Measurements from ENCODE around the gene ZBTB9. TPM values are rescaled to one million over a fixed set of nuclear protein-coding genes. Genes with fewer than 3 reads are reported as not detected.

ZBTB9 gene
- total RNA-seq, 1 donor from 2014 or later: 17.0 TPM

DNA sequence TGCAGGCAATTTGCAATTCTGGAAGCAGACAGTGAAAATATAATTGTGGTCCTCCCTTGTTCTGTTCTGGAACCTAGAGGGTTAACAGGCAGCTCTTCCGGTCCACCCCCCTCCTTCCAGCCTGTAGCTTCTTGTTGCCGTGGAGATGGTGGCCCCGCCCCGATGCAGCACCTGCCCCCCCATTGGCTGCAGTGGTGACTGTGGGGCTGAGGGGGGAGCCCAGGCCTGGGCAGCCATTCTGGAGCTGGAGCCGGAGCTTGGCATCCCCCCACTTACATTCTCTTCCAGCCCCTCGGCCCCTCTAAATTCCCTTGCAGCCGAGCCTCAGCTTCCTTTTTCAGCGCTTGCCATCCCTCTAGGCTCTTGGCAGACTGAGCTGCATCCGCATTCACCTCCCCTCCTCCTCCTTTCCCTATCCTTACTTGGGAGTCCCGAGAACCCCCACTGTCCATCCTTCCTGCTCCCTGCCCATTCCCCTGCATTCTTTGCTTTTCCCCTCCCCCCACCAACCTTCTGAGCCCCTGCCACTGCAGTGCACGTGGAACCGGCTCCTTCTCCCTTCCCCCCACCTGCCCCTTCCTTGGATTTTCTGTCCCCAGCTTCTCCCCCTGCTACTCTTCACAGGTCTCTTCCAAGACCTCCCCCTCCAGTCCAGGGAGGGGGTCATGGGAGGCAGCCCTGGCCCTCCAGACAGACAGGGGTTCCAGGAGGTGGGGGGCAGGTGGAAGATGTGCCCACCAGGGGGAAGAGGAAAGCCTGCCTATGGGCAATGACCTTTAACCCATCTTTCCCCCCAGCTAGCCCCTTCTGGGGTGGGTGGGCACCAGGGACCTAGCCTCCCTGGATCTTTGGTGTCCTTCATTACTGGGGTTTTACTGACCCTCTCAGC lies 23.1 kb upstream of the ZBTB9 start:
- intact Hi-C loops (cut with micrococcal nuclease): loop anchor here (1.0 to 2.0 kb wide), 2 partner anchors 14 to 23 kb away; partner anchors contain the start of gene ZBTB9
- DNase-seq (ENCODE audit: low spot score): peak; percentile 75
- peaks cover 20% of the 10 kb centered on the region for H3K36me3 Mint-ChIP-seq (ENCODE audit: low read depth)
- H3K4me1 Mint-ChIP-seq (ENCODE audit: low read depth): peaks cover 55% of the 10 kb centered on the region
- peak overlapping the region; percentile 88 for H3K27ac Mint-ChIP-seq
- H3K4me3 Mint-ChIP-seq: peak overlapping the region; percentile 89
- no peaks in the 10 kb centered on the region for H3K9me3 Mint-ChIP-seq
- H3K27me3 Mint-ChIP-seq (ENCODE audit: insufficient read depth): no peaks in the 10 kb centered on the region

DNA sequence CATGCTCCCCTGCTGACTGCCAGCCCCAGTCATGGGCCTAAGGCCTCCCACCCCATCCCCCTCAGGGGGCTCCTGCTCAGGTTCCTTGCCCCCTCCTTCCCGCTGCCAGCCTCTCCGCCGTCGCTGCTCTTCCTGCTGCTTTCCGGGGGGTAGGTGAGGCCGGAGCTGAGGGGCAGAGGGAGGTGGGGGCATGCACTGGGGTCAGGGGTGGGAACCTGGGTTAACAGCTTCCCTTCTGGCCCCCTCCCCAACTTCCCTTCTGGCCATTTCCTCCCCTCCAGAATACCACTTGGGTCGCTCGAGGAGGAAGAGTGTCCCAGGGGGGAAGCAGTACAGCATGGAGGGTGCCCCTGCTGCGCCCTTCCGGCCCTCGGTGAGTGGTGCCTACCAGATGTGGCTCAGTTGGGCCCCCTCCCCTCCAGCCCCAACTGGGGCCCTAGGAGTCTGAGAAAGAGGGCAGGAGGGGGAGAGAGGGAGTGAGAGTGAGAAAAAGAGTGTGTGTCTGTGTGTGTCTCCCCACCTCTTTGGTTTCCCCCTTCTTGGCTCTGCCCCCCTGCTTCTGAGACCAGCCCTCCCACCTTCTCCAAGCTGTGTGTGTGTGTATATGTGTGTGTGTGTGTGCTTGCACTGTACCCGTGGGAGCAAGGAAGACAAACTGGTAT lies 22.4 kb upstream of the ZBTB9 start:
- peak overlapping the region; percentile 8 for H3K27ac Mint-ChIP-seq
- H3K9me3 Mint-ChIP-seq: no peaks in the 10 kb centered on the region

DNA sequence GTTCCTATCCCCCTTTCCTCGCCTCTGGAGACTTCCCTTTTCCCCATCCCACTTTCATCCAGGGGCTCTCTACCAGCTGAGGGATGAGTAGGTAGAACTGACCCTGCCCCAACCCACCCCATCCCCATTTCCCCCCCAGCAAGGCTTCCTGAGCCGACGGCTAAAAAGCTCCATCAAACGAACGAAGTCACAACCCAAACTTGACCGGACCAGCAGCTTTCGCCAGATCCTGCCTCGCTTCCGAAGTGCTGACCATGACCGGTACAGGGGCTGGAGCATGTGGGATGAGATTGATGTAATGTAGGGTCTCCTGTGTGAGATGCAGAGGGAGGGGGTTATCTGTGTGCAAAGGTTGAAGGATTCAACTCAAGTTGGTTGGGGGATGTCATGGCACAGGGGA lies 21.8 kb upstream of the ZBTB9 start:
- Mint-ChIP-seq H3K27me3 (ENCODE audit: insufficient read depth) (no peaks in the 10 kb centered on the region), H3K4me1 (ENCODE audit: low read depth) (peaks cover 44% of the 10 kb centered on the region), H3K27ac (peak overlapping the region; percentile 24), H3K4me3 (no peak overlapping the region), H3K9me3 (no peaks in the 10 kb centered on the region), H3K36me3 (ENCODE audit: low read depth) (peaks cover 27% of the 10 kb centered on the region)
- no peak for DNase-seq (ENCODE audit: low spot score)
- intact Hi-C loops (cut with micrococcal nuclease): no loop called here

More for the DNA sequence above, 22.4 kb upstream of the ZBTB9 start:
- no peak for DNase-seq (ENCODE audit: low spot score)
- intact Hi-C loops (cut with micrococcal nuclease): loop anchor here (1.0 to 2.0 kb wide), 2 partner anchors 15 to 22 kb away; partner anchors contain the start of gene ZBTB9
- H3K4me1 Mint-ChIP-seq (ENCODE audit: low read depth): peaks cover 49% of the 10 kb centered on the region
- no peak overlapping the region for H3K4me3 Mint-ChIP-seq
- no peaks in the 10 kb centered on the region for H3K27me3 Mint-ChIP-seq (ENCODE audit: insufficient read depth)
- peaks cover 23% of the 10 kb centered on the region for H3K36me3 Mint-ChIP-seq (ENCODE audit: low read depth)

DNA sequence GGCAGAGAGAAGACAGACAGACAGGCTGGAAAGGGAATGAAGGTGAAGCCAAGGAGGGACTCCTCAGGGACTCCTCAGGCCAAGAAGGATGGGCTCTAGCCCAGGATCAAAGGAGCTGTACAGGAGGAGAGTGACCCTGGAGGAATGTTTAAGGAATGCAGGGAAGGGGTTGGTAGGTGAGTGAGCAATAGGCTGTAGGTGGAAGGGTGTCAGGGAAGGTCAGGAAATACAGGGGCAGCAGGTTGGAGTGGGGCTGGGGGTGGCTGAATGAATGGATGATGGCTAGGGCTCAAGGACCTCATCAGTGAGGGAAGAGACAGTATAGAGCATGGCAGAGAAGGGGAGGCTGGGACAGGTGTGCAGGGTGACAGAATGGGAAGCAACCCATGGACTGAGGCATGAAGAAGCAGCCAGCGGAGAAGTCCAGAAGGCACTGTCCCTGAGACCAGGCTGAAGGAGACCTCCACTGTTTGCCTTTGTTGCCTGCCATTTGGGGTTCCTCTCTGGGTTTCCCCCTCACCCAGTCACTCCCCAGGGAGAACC lies 21.3 kb upstream of the ZBTB9 start:
- Mint-ChIP-seq H3K4me1 (ENCODE audit: low read depth) (peaks cover 44% of the 10 kb centered on the region), H3K9me3 (no peaks in the 10 kb centered on the region), H3K27ac (peak overlapping the region; percentile 24), H3K27me3 (ENCODE audit: insufficient read depth) (no peaks in the 10 kb centered on the region), H3K4me3 (no peak overlapping the region), H3K36me3 (ENCODE audit: low read depth) (peaks cover 28% of the 10 kb centered on the region)
- DNase-seq (ENCODE audit: low spot score): no peak
- intact Hi-C loops (cut with micrococcal nuclease): no loop called here

DNA sequence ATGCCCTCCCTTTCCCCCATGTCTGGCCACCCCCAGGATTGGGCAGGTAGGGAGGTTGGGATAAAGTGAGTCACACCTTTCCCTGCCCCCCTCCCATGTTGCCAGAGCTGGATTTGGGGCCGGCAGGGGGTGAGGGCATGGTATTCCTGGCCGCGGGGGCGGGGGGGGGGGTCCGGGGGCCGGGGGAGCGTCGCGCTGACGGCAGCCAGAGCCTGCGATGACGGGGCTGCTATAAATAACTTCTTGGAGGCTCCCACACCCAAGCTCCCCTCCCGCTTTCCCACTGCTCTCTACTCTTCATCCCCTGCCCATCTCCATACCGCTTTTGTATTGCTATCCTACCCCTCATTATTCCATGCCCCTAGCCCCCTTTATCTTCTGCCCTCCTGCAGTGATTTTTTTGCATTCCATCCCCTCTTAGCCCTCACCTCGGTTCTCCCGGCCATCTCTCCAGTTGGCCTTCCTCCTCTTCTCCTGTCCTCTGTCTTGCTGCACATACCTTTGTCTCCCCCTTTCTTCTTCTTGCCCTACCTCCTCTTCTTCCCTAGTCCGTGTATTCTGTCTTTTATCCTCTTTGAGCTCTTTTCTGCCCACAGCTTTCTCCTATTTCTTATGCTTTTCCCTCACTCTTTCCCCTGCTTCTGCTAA lies 20.7 kb upstream of the ZBTB9 start:
- no peak for DNase-seq (ENCODE audit: low spot score)
- H3K27ac Mint-ChIP-seq: no peak overlapping the region
- H3K4me1 Mint-ChIP-seq (ENCODE audit: low read depth): peaks cover 39% of the 10 kb centered on the region
- H3K9me3 Mint-ChIP-seq: no peaks in the 10 kb centered on the region
- H3K36me3 Mint-ChIP-seq (ENCODE audit: low read depth): peaks cover 32% of the 10 kb centered on the region
- intact Hi-C loops (cut with micrococcal nuclease): no loop called here
- no peaks in the 10 kb centered on the region for H3K27me3 Mint-ChIP-seq (ENCODE audit: insufficient read depth)
- H3K4me3 Mint-ChIP-seq: no peak overlapping the region

DNA sequence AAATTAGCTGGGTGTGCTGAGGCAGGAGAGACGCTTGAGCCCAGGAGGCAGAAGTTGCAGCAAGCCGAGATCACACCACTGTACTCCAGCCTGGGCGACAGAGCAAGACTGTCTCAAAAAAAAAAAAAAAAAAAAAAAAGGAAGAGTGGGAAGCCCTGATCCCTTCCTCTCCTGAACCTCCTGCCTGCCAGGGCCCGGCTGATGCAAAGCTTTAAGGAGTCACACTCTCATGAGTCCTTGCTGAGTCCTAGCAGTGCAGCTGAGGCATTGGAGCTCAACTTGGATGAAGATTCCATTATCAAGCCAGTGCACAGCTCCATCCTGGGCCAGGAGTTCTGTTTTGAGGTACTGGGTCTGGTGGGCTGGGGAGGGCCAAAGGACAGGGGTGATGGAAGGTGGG lies 19.4 kb upstream of the ZBTB9 start:
- Mint-ChIP-seq H3K27me3 (ENCODE audit: insufficient read depth) (no peaks in the 10 kb centered on the region), H3K9me3 (no peaks in the 10 kb centered on the region), H3K36me3 (ENCODE audit: low read depth) (peaks cover 37% of the 10 kb centered on the region), H3K4me1 (ENCODE audit: low read depth) (peaks cover 26% of the 10 kb centered on the region), H3K27ac (no peak overlapping the region), H3K4me3 (no peak overlapping the region)
- intact Hi-C loops (cut with micrococcal nuclease): no loop called here
- no peak for DNase-seq (ENCODE audit: low spot score)

DNA sequence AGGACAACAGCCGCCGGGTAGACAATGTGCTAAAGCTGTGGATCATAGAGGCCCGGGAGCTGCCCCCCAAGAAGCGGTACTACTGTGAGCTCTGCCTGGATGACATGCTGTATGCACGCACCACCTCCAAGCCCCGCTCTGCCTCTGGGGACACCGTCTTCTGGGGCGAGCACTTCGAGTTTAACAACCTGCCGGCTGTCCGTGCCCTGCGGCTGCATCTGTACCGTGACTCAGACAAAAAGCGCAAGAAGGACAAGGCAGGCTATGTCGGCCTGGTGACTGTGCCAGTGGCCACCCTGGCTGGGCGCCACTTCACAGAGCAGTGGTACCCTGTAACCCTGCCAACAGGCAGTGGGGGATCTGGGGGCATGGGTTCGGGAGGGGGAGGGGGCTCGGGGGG lies 16.7 kb upstream of the ZBTB9 start:
- H3K27ac Mint-ChIP-seq: no peak overlapping the region
- H3K36me3 Mint-ChIP-seq (ENCODE audit: low read depth): peaks cover 49% of the 10 kb centered on the region

DNA sequence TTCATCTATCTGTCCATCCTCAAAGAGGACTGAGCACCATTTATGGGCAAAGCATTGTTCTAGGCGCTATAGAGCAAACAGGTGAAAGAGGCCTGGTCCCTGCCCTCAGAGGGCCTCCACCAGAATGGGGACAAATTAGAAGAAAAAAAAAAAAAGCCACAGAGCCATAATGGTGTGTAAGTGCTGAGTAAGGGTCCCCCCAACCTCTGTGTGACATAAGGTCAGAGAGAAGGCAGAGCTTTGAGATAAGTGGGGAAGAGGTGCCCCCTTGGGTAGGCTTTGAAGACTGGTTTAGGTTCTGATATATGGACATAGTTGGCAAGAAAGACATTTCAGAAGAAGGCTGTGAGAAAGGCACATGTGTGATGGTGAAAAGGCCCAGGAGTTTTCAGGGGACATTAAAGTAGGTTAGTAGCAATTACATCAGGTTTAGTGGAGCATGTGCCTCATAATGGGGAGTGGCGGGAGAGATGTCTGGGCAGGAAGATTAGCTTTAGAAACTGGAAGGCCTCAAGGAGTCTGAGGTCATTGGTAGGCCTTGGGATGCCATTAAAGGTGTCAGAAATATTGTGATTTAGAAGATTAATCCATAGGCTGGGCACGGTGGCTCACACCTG lies 15.3 kb upstream of the ZBTB9 start:
- Mint-ChIP-seq H3K27me3 (ENCODE audit: insufficient read depth) (no peaks in the 10 kb centered on the region), H3K27ac (peak overlapping the region; percentile 59), H3K4me3 (no peak overlapping the region), H3K36me3 (ENCODE audit: low read depth) (peaks cover 44% of the 10 kb centered on the region), H3K9me3 (no peaks in the 10 kb centered on the region), H3K4me1 (ENCODE audit: low read depth) (no peaks in the 10 kb centered on the region)
- intact Hi-C loops (cut with micrococcal nuclease): no loop called here
- no peak for DNase-seq (ENCODE audit: low spot score)

More for the DNA sequence above, 16.7 kb upstream of the ZBTB9 start:
- Mint-ChIP-seq H3K9me3 (no peaks in the 10 kb centered on the region), H3K4me3 (no peak overlapping the region), H3K27me3 (ENCODE audit: insufficient read depth) (no peaks in the 10 kb centered on the region), H3K4me1 (ENCODE audit: low read depth) (peaks cover 5% of the 10 kb centered on the region)
- no peak for DNase-seq (ENCODE audit: low spot score)
- intact Hi-C loops (cut with micrococcal nuclease): no loop called here

DNA sequence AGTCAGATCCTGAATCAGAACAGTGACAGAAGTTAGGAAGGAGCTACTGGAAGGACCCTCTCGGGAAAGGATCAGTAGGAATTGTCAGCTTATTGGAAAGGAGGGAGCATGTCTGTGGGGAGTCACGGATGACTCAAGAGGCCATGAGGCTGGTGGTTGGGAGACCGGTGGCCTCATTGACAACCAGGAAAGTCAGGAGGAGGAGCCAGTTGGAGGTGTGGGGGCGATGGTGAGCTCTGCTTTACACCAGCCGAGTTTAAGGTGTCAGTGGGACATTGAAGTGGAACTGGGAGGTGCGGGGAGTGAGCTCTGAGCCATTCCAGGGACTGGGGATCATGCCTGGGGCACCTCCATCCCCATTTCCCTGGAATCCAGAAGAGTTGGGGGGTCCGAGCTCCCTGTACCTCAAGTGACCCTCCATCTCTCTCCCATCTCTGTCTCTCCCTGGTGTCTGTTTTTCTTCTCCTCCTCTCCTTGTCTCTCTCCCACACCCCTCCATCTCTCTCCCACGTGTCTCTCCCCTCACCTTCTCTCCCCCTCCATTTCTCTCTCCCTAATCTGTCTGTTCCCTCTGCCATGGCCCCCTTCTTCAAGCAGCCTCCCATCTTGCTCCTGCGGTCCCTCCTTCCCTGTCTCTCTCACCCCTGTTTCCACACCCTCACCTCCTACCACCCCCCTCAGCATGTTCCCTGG lies 14.3 kb upstream of the ZBTB9 start:
- DNase-seq (ENCODE audit: low spot score): no peak
- Mint-ChIP-seq H3K9me3 (no peaks in the 10 kb centered on the region), H3K36me3 (ENCODE audit: low read depth) (peaks cover 46% of the 10 kb centered on the region), H3K27me3 (ENCODE audit: insufficient read depth) (no peaks in the 10 kb centered on the region), H3K4me3 (no peak overlapping the region), H3K4me1 (ENCODE audit: low read depth) (no peaks in the 10 kb centered on the region), H3K27ac (no peak overlapping the region)
- intact Hi-C loops (cut with micrococcal nuclease): no loop called here

DNA sequence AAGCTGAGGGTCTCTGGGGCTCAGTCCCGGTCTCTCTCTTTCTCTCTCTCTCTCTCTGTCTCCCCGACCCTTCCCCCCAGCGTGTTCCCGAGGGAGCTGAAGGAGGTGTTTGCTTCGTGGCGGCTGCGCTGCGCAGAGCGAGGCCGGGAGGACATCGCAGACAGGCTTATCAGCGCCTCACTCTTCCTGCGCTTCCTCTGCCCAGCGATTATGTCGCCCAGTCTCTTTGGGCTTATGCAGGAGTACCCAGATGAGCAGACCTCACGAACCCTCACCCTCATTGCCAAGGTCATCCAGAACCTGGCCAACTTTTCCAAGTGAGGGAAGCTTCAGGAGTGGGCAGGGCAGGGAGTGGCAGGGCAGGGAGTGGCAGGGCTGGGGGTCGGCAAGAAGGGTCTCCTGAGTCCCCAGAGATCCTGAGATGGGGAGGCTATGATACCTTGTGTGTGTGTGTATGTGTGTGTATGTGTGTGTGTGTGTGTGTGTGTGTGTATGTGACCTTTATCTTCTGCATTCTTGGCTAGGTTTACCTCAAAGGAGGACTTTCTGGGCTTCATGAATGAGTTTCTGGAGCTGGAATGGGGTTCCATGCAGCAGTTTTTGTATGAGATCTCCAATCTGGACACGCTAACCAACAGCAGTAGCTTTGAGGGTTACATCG lies 13.6 kb upstream of the ZBTB9 start:
- Mint-ChIP-seq H3K4me3 (no peak overlapping the region), H3K27me3 (ENCODE audit: insufficient read depth) (no peaks in the 10 kb centered on the region), H3K36me3 (ENCODE audit: low read depth) (peaks cover 42% of the 10 kb centered on the region), H3K4me1 (ENCODE audit: low read depth) (no peaks in the 10 kb centered on the region), H3K9me3 (no peaks in the 10 kb centered on the region), H3K27ac (no peak overlapping the region)
- DNase-seq (ENCODE audit: low spot score): no peak
- intact Hi-C loops (cut with micrococcal nuclease): no loop called here

DNA sequence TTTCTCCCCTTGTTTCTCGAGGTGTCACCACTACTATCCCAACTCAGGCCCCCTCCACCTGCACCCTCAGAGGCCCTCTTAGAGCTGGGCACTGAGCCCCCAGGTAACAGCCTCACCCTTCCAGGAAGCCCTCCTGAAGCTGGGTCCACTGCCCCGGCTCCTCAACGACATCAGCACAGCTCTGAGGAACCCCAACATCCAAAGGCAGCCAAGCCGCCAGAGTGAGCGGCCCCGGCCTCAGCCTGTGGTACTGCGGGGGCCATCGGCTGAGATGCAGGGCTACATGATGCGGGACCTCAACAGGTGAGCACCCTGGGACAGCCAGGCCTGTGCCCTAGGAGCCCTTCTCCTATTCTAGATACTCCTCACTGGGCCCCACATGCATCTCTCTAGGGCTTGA lies 12.9 kb upstream of the ZBTB9 start:
- Mint-ChIP-seq H3K4me3 (no peak overlapping the region), H3K4me1 (ENCODE audit: low read depth) (no peaks in the 10 kb centered on the region), H3K36me3 (ENCODE audit: low read depth) (peaks cover 42% of the 10 kb centered on the region), H3K9me3 (no peaks in the 10 kb centered on the region), H3K27ac (no peak overlapping the region), H3K27me3 (ENCODE audit: insufficient read depth) (no peaks in the 10 kb centered on the region)
- DNase-seq (ENCODE audit: low spot score): no peak
- intact Hi-C loops (cut with micrococcal nuclease): no loop called here

DNA sequence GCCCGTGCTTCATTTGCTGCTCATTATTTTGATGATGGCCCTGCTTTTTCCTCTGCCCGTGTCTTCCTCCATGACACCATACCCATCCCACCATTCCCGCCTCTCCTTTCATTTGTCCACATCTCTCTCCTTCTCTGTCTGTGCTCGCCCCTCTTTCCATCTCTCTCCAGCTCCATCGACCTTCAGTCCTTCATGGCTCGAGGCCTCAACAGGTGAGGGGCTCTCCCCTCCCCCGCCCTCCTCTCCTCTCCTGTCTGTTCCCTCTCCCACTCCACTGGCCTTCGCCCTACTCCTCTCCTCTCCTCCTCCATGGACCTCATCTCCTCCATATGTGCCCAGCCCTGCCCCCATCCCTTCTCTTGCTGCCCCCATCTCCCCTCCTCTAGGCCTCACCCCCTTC lies 12.1 kb upstream of the ZBTB9 start:
- H3K4me1 Mint-ChIP-seq (ENCODE audit: low read depth): no peaks in the 10 kb centered on the region
- intact Hi-C loops (cut with micrococcal nuclease): no loop called here
- no peak overlapping the region for H3K4me3 Mint-ChIP-seq
- peaks cover 44% of the 10 kb centered on the region for H3K36me3 Mint-ChIP-seq (ENCODE audit: low read depth)
- no peaks in the 10 kb centered on the region for H3K27me3 Mint-ChIP-seq (ENCODE audit: insufficient read depth)
- H3K27ac Mint-ChIP-seq: no peak overlapping the region
- no peaks in the 10 kb centered on the region for H3K9me3 Mint-ChIP-seq
- no peak for DNase-seq (ENCODE audit: low spot score)
